ENCODE results near the gene SGIP1.
"Not testable (repeated sequence)": the region's sequence is repeated elsewhere in the genome, so short reads cannot be mapped to it uniquely, and the experiment has no call there.

Gene SGIP1

DNA sequence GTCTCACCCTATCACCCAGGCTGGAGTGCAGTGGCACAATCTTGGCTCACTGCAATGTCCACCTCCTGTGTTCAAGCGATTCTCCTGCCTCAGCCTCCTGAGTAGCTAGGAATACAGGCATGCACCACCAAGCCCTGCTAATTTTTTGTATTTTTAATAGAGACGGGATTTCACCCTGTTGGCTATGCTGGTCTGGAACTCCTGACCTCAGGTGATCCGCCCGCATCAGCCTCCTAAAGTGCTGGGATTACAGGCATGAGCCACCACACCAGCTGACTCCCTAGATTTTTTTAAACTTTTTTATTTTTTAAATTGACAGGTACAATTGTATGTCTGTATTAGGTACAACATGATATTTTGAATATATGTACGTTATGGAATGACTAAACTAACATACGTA, 200.6 kb downstream of the SGIP1 start:
- DNase-seq = not testable (repeated sequence)

DNA sequence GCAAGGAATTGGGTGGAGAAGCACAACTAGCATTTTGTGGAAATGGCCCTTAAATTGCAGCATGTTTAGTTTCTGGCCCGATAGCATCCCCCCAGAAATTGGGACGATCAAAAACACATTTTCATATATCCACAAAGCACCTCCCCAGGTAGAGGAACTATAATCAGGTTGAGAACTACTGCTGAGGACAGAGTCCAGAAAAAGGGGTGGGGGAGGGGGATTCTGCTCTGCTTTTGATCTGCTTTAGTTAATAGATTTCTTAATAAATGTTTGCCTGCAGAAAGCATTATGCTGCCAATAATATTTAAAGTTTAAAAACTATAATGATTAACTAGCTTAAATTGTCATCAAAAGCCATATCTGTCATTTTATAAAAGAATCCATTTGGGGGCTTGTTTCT, 203.9 kb downstream of the SGIP1 start:
- DNase-seq = no peak

DNA sequence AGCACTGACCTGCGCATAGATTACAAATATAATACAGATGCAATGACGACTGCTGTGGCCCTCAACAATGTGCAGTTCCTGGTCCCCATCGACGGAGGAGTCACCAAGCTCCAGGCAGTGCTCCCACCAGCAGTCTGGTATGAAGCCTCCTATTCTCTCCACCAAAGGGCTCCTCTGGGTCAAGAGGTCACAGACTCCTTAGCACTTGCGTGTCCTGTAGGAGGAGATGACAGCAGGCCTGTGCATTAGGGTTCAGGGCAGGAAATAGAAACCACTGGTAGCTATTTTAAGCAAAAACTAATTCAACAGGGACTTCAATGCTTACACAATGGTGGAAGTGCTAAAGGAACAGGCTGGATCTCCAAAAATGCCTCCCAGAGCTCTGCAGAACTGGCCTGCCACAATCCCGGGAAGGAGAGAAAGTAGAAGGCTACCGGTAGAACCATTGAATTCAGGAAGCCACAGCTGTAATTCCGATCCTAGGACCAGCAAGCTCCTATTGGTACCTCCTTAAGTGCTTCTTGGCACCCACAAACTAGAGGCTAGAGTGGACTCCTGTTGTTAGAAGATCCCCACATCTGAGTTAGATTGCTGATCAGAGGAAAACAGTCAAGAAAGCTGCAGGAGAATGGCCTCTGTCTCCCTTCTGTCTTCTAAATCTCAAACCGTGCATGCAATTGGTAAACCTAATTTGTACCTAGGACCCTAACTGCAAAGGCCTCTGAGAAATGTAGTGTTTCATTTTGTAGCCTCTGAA, 205.6 kb downstream of the SGIP1 start:
- no peak for DNase-seq

DNA sequence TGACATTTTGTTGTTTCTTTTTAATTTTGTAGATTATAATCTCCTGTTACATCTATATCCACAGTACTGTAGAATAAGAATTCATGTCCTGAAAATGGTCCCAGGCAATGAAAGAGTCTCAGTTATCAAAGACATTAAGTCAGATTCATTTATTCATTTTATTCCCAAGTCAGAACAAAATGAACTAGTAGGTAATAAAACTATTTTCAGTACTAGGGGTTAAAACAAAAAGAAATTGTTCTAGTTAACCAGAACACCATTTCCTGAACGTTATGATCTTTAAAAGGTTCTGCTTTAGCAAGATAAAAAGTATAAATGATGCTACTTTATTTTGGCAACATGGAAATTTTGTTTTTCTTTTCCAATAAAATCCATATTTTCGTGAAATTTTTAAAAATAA, 211.5 kb downstream of the SGIP1 start:
- no peak for DNase-seq

DNA sequence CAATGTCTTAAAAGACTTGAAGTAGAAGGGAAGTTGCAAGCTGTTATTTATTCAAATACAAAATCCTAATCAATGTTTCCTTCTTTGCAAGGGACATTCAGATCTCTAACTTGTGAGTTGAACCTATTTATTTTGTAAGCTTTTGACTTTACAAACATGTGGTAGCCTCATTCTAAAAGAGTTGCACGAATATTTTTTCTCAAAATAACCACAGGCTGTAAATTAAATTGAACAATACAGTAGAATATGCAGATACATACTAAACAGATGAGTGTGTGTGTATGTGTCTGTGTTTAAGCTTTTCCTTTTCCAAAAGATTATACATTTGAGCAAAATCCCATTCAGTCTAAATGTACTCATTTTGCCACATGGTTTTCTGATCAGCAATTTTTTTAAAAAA, 213.5 kb downstream of the SGIP1 start:
- DNase-seq = no peak

DNA sequence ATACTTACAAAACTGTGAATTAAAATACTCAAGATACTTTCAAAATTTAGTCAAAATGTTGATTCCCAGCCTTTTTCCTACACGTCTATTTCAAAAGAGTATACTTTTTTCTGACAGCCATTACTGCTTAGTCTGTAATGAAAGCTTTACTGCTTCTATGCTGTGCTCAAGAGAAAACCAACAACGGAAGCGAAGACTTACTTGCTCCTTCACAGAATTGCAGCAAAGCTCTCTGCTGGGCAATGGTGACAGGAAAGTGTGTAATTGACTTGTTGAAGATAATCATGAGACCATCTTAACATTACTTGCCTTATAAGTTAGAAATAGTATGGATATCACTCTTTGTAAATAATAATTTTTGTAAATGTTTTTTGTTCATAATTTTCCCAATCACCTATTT, 216.6 kb downstream of the SGIP1 start:
- DNase-seq = no peak

DNA sequence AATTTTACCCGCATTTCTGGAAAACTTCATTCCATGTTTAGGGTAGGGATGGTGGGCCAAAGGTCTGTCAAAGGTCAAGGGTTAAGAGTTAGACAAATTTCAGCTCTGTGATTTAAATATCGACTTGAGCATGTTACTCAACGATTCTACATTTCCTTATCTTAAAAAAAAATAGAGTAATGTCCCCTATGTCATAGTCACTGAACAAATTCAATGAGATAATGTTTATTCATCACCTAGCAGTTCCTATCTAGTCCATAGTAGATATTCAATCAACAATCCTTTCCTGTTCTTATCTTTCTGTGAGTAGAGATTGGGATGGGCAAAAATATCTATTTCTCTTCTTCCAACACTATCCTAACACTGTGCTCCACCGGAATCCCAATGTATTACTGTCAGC, 217.2 kb downstream of the SGIP1 start:
- no peak for DNase-seq

DNA sequence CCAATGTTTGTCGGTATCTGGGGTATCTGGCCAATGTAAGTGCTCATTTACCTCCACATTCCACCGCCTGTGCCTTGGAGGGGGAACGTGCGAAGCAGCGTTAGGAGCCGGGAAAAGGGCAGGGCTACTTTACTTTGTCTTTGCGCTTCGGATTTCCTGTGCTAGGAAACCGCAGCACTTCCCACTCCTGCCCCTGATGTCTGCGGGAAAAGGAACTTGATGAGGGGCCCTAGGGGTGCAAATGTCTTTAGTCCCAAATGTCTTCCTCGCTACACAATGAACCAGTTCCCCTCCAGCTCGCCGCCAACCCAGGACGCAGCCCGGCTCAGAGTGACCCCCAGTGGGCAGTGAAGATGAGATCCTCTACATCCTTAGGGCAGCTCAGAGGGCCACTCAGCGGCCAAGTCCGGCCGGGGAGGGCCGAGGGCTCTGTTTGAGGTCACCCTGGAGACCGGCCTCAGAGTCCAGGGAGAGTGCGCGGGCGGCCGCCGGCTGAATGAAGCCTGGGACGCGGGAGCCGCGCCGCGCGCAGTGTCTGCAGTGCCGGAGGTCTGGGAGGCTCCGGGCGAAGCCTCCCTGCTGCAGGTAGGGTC, 218.1 kb downstream of the SGIP1 start, which contains the start of gene DYNLT5:
TSS of gene DYNLT5 (plus strand) at position 460 of the 593 bp plus-strand sequence. CDS start 2,200 bp downstream, outside the sequence.
- no peak for DNase-seq

DNA sequence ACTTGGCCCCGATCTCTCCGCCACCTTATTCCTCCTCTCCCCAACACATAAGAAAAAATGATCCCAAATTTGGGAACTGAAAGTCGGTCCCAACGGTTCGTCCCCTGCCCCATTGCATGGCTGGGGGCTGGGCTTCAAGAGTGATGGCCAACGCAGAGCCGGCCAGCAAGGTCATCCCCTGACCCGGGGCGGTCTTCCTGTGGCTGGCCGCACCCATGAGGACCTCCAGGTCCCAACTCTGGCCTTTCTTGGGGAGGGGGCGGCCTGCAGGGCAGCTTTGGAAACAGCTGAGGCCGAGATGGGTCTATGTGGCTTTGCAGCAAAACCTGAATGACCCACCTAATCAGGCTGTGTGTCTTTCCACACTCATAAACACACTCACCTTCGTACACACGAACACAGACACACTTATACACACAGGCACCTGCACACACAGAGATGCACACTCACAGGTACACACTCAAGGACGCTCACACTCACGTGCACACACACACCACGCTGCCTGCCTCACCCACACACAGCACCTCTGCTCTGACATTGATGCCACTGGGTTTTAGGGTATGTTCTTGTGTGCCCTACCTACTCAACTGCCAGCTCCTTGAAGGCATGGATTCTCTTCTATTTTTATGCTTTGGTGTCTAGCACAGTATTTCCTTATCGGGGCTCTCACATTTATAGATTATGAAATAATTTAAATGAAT, 218.9 kb downstream of the SGIP1 start:
- DNase-seq = no peak

DNA sequence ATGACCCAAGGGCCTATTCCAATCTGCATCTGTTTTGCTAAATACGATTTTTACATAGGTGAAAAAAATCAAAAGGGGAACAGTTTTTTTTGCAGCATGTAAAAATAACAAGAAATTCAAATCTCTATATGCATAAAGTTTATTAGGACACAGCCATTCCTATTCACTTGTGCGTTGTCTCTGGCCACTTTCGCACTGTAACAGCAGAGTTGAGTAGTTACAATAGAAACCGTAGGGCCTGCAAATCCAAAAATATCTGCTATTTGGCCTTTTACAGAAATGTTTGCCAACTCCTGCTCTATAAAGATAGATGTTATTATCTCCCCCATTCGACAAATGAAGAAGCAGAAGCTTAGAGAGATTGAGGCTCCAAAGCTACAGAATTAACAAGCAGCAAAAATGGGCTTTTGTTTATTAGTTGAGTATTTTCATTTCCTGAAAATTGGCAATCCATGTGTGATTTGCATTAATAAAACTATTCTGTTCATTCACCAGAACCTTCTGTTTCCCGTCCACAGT, 223.8 kb downstream of the SGIP1 start:
- no peak for DNase-seq

DNA sequence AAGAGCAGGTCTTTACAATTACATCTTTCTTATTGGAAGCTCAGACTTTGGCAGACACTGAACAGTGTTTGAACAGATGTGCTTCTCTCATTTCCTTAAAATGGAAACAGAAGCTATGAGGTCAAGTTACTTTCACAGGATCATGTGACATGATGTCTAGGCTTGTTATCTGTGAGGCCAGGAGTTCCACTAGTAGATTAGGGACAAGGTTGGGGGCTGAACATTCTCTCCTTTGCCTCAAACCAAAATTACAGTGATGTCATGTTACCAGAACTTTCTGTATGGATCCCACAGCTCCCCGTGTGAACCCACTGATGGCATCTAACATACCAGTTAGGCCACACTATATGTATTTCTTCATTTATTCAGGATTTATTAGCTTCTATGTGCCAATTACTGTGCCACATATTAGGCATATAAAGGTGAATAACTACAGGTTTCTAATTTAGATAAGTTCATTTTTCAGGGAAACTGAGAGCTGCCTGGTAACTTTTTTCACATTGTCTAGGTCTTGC, 224.3 kb downstream of the SGIP1 start:
- DNase-seq = peak; percentile 11

DNA sequence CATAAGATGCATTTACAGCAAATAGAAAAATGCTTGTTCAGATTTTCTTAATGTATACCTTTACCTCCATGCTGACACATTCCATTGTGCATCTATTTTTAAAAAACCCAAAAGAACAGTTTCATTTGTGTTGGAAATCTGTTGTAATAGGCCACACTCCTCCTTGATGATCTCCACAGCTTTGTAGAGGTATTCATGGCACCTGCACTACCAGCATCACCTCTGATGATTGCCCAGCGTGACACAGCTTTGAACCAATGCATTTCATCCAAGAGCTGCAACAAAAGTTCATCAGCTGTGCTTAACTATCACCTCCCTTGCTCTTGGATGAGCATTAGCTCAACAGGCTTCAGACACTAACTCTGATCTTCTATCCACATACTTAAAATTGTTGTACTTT, 226.6 kb downstream of the SGIP1 start:
- no peak for DNase-seq

DNA sequence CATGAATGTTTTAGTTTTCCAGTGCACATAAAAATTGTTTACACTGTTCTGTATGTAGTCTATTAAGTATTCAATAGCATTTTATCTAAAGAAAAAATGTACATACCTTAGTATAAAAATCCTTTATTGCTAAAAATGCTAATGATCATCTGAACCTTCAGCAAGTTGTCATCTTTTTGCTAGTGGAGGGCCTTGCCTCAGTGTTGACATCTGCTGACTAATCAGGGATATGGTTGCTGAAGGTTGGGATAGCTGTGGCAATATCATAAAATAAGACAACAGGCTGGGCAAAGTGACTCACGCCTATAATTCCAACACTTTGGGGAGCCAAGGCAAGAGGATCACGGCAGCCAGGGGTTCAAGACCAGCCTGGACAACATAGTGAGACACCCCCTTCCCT, 227.3 kb downstream of the SGIP1 start:
- DNase-seq = no peak

DNA sequence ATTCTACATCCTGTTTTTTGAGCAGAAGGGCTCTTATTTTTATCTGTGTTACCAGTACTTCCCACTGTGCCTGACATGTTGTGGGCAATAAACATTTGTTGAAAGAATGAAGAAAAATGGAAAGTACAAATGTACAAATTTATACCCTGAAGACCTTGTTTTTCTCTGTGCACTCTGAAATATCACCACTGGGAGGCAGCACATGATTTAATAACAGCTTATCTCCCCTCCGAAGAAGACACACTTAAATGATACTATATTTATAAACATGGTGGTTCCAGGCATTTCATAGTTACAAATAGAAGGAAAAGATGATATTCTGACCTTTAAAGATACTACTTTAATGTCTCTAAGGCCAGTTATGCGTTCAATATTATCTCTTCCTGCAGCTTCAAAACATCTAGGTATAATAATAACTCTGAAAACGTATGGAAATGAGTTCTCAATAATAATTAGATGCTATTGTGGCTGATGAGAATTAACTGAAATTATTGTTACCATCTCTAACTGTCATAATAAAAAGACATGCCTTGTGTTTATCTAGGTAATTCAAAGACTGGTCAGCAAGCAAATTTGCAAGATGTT, 231.1 kb downstream of the SGIP1 start:
- DNase-seq = peak; percentile 36

DNA sequence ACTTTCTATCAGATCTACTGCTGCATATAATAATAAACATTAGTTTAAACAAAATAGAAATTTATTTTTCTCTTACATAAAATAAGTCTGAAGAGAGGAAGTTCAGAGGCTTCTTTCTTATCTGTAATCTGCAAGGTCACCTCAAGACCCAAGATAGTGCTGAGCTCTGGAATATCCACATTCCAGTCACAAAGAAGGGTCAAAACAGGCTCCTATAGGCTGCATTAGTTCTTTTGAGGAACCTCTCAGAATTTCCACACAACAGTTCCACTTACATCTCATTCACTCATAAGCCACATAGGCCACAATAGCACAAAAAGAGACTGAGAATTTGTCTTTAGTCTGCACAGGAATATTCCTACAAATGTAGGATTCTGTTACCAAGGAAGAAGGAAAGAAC, 233.7 kb downstream of the SGIP1 start:
- DNase-seq = no peak

DNA sequence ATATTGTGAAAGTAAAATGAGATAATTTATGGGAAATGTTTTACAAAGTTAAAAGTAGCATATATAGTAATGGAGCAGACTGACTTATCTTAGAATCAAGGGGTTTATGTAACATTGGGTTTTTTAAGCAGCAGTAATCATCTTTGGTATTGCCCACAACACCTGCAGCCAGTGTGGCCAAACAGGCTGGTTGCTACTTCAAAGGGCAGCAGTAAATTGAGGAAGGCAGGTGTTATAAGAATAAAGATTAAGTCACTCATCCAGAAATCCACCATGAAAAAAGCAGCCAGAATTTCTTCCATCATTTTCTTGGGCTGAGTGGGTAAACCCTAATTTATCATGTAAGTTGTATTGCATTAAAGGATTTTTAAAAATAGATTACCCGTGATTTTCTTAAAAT, 235.0 kb downstream of the SGIP1 start:
- DNase-seq = no peak

DNA sequence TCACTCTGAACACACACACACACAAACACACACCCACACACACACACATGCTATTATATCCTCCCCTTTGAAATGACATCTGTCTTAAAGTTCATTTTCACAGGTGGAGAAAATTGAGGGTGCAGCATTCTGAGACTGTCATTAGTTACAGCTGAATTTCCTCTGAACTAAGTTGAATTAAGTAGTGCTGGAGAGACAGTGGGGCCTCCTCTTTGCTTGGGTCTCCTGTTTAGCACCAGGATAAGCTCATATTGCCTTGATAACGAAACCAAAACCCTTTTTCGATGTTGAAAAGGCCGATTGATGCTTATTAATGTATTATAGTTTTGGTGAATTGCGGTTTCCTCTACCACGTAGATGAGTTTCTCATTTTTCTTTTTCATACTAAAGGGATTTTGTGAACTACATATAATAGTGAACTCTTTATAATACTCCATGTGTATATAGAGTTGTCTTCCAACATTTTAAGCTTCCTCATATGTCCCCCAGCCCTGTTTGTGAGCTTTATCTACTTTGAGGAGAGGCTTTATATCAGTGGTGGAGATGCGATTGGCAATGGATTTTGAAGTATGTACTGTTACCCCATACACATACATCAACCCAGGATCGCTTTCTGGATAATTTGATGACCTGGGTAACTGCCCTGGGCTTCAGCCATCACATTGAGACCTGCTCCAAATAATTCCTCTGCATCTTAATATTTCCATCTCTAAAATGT, 235.7 kb downstream of the SGIP1 start:
- no peak for DNase-seq

DNA sequence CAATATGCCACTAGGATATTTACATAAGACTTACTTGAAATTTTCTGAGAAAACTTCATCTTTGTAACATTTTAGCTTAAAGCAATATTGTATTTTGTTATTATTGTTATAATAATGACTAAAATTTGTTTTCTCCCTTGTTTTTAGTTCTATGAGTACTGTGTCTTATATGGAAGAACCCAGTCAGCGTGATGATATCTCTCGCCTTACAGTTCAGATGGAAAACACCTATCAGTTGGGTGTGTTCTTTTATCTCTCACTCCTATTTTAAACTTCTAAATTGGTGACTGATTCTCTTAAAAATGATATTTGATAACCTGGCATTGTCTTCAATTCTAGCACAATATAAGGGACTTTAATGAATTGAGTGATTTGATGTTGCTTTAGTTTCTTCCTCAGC, 236.3 kb downstream of the SGIP1 start:
- DNase-seq = no peak

DNA sequence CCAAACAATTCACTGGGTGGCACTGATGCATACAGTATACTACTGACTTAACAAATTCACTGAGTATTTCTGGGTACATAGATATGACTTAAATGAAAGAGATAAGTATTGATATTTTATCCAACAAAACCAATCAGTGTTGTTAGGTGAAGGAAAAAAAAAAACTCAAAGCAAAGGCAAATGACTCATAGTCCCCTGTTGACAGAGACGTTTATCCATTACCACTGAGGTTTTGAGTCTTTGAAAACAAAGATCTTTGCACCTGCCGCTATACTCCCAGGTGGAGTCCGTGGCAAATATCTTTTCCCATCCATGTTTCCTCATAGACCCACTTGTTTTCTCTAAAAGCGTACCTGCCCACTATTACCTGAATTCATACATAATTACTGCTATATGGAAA, 236.7 kb downstream of the SGIP1 start:
- no peak for DNase-seq

DNA sequence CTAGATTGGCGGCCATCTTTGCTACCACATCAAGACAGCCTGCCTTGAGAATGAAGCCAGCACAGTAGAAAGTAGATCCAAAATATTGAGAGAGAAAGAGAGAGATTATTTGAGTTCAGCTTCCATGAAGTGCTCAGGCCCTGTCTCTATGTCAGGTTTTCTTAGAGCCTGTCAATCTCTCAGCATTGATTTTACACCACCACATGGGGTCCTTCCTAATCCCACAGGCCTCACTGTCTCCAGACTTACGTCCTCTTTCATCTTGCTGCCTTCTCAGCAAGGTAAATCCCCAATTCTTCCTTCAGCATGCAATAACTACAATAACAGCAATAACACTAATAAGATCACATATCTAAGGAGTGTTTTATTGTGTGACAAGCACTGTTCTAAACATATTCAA, 239.3 kb downstream of the SGIP1 start:
- DNase-seq = no peak

DNA sequence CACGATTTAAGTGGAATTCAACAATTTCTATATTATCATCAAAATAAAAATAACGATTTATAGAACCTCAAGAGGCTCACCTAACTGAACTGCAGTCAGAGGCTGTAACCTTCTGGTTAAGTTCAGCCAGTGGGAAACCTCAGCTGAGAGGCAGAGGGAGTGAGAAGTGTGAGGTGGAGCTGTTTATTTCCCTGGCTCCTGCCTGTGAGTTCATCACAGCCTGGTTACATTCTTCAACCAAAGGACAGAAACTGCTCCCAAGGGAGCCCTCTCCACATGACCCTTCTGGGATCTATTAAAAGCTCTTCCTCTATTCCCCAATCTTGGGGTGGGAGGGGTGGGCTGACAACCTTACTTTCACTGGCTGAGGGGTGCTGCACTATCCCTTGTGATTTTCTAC, 240.5 kb downstream of the SGIP1 start:
- no peak for DNase-seq

DNA sequence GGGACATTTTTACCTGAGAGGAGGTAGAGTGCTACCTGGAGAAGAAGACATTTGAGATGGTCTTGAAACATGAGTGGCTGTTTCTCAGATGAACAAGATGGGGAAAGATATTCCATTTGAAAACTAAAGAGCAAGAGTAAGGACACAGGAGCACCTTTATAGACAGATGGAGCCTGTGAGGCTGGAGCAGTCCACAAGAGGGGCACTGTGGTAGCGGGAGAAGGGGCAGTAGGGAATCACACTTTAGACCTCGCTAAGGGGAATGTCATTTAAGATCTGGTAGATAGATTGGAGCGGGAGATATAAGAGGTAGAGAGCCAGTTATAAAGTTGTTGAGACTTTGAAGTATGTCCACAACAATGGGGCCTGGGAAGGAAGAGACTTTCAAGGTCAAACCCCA, 241.7 kb downstream of the SGIP1 start:
- no peak for DNase-seq

DNA sequence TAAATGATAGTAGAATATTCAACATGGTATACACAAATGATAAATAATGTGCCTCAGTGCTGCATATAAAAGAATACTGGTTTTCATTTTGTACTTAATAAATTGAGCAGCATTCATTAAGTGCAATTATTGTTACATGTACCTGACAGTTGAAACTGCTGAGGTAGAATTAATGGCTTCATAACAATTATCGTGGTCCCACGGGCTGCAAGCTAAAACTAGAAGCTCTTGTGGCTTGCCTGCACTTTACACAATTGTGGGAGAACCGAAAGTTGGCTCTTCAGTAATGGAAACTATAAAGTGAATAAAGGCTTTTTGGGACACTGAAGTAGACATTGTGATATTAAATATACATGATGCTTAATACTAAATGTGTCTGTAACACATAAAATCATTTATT, 243.9 kb downstream of the SGIP1 start:
- peak; percentile 89 for DNase-seq
